Placental pericyte (primary cell): ENCODE data around the gene KIF26A. TPM values are rescaled to one million over a fixed set of nuclear protein-coding genes. Genes with fewer than 3 reads are reported as not detected.

Experiments
- small RNA-seq: library from RNA; depleted of rRNA; stranded (forward); fragments of <200 nt; gene quantifications from one replicate; pipeline ENCODE3, GENCODE V24; 2012; ENCODE audit warnings: low replicate concordance
- total RNA-seq: library from RNA; depleted of rRNA; stranded (reverse); fragments of >200 nt; gene quantifications from 2 replicates; pipeline ENCODE4 v1.2.3, GENCODE V29; 2012

KIF26A gene
- under 0.01 and 0.14 TPM in 2 replicates for total RNA-seq

DNA sequence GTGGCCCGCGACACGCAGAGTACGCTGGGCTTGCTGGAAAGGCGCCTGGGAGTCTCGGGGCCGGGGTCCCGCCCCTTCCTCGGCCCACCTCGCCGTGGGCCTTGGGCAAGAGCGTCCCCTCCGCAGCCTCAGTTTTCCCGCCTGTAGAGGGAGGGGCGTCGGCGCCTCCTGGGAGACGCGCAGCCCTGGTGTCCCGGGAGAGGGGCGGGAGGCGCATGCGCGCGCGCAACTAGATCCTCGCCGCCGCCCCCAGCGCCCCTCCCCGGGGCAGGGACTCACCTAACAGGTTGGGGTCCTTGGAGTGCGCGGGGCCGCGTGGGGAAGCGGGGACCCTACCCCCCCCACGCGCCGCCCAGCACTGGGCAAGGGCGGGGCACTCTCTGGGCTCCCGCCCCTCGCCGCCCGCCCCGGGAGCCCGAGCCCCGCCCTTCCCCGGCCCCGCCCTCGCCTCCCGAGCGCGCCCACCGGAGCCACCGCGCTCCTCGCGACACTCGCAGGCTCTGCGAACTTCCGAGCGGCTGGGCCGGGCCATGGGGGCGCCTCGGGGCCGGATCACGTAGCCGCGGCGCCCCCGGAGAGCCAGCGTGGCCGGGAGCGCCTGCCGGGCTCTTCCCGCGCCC is at the start of gene KIF26A:
TSS of gene KIF26A (plus strand) at position 490 of the 620 bp plus-strand sequence. CDS start 136 bp downstream, outside the sequence.

Small RNA genes lying within 50 kb of the gene (small RNA-seq; reads per million reads assigned to genes)
- 3.3 reads per million, percentile 80 among the genes with 10 or more reads in this experiment for gene MIR203A

Other genes starting within 250 kb of the KIF26A start
- gene TDRD9, start 210.1 kb upstream of the KIF26A start, total RNA-seq: 0.86 and 1.3 TPM in 2 replicates
- gene RD3L, start 196.1 kb upstream of the KIF26A start, total RNA-seq: not detected in 2 replicates
- gene ASPG, start 52.9 kb upstream of the KIF26A start, total RNA-seq: not detected in 2 replicates